Transverse colon (tissue), 4 donors: Measurements from ENCODE around the gene TUFT1. TPM values are rescaled to one million over a fixed set of nuclear protein-coding genes. Genes with fewer than 3 reads are reported as not detected.
"Not testable (repeated sequence)": the region's sequence is repeated elsewhere in the genome, so short reads cannot be mapped to it uniquely, and the experiment has no call there.

Experiments
- DNase-seq: peaks from one replicate; pipeline ENCODE4 v3.0.0-alpha.2; 2019
- H3K27ac ChIP-seq, 4 donors: fragments of 200-600 bp; sonication (generic); 2 replicates each; pipeline ENCODE4 v1.5.1; 2016 to 2018; ENCODE audit warnings: inconsistent platforms in 4 of 4
- H3K27me3 ChIP-seq: fragments of 200-600 bp; sonication (generic); 2 replicates; pipeline ENCODE4 v1.5.1; 2017; ENCODE audit warnings: inconsistent platforms
- H3K36me3 ChIP-seq, 4 donors: fragments of 200-600 bp; sonication (generic); 2 replicates each; pipeline ENCODE4 v1.5.1; 2017 to 2019; ENCODE audit warnings: inconsistent platforms in 4 of 4
- H3K4me1 ChIP-seq, 4 donors: fragments of 200-600 bp; sonication (generic); 2 replicates each; pipeline ENCODE4 v1.5.1; 2017 to 2020; ENCODE audit warnings: inconsistent platforms in 4 of 4
- H3K4me3 ChIP-seq, 4 donors: fragments of 200-600 bp; sonication (generic); 1 replicate in 1 of 4; 2 replicates in 3 of 4; pipeline versions ENCODE4 v1.5.1 to v1.6.1; 2017 to 2019; ENCODE audit warnings: inconsistent platforms in 4 of 4
- H3K9me3 ChIP-seq, 2 donors: fragments of 200-600 bp; sonication (generic); 2 replicates each; pipeline ENCODE4 v1.5.1; 2017 to 2019; ENCODE audit warnings: inconsistent platforms in 2 of 2
- EP300 ChIP-seq: sonication (generic); formaldehyde crosslinking; IDR thresholded peaks from one replicate; pipeline ENCODE4 v1.6.1; 2017; ENCODE audit warnings: antibody characterized with exemption, low read depth
- POLR2A ChIP-seq: fragments of 450-650 bp; IDR thresholded peaks from one replicate; pipeline ENCODE4 v1.6.1; 2016; ENCODE audit warnings: antibody characterized with exemption, mild to moderate bottlenecking, moderate library complexity
- POLR2AphosphoS5 ChIP-seq, 3 donors: sonication (generic); formaldehyde crosslinking; IDR thresholded peaks; one replicate each; pipeline ENCODE4 v1.6.1; 2016; ENCODE audit warnings: antibody characterized with exemption in 3 of 3
- WGBS, 2 donors: methylation state at CpG; one replicate each; pipeline ENCODE4 v1.1.5; 2018; ENCODE audit warnings: low coverage in 1 of 2; 5-methylcytosine and 5-hydroxymethylcytosine counted together
- in situ Hi-C, 4 donors: fragments of 200-750 bp; cut with MboI; loops; one replicate each; pipeline versions ENCODE4 v1.15.0 to v1.15.1; 2017; ENCODE audit warnings: low sequenced_read_pairs in 3 of 4, low pct_ligation_motif_present in 1 of 4, low pct_unique_long_range_greater_than_20kb in 1 of 4
- intact Hi-C: fragments of 100-400 bp; cut with DNase I; formaldehyde crosslinking; loops from one replicate; pipeline ENCODE4 v1.15.1; 2023; ENCODE audit warnings: low total_unique reads
- total RNA-seq, 4 donors: library from RNA; depleted of rRNA; stranded (reverse); fragments of >200 nt; gene quantifications; one replicate each; pipeline ENCODE4 v1.1.0, GENCODE V29; 2016
- TF ChIP-seq, protein P1 (sequence below), 5 experiments: fragments of 200-600 bp in 3 of 5; fragments of 450-650 bp in 2 of 5; sonication (generic) in 3 of 5; IDR thresholded peaks; 1 replicate in 2 of 5; 2 replicates in 3 of 5; pipeline ENCODE4 v1.5.1; 2016 to 2017; ENCODE audit warnings: antibody characterized with exemption in 5 of 5, inconsistent platforms in 3 of 5, mild to moderate bottlenecking in 2 of 5, moderate library complexity in 1 of 5

Gene TUFT1
- total RNA-seq, 4 donors from 2014 or later, result 22.8 to 65.5 (median 30.8) TPM

DNA sequence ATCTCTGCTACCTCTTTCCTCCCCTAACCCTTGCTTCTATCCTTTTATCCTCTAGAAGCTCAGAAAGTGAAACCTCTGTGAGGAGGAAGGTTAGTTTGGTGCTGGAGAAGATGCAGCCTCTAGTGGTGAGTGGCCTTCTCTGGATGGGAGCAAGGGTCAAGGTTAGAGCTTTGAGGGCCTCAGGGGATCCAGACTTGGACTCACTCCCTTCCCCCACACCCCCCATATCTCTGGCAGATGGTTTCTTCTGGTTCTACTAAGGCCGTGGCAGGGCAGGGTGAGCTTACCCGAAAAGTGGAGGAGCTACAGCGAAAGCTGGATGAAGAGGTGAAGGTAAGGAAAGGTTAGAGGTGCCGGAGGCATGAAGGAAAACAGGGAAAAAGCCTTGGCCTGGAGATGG lies 19.8 kb upstream of the TUFT1 start:
- H3K36me3 ChIP-seq, result peaks cover 0 to 21% (median 6%) of the 10 kb centered on the region in 4 donors
- H3K4me3 ChIP-seq, result no peak overlapping the region
- WGBS, 2 donors, result 94 to 95% methylated on average over 4 of the region's 4 CpGs
- in situ Hi-C loops (no loop called here), intact Hi-C loops (no loop called here)
- TF ChIP-seq, protein P1, sequence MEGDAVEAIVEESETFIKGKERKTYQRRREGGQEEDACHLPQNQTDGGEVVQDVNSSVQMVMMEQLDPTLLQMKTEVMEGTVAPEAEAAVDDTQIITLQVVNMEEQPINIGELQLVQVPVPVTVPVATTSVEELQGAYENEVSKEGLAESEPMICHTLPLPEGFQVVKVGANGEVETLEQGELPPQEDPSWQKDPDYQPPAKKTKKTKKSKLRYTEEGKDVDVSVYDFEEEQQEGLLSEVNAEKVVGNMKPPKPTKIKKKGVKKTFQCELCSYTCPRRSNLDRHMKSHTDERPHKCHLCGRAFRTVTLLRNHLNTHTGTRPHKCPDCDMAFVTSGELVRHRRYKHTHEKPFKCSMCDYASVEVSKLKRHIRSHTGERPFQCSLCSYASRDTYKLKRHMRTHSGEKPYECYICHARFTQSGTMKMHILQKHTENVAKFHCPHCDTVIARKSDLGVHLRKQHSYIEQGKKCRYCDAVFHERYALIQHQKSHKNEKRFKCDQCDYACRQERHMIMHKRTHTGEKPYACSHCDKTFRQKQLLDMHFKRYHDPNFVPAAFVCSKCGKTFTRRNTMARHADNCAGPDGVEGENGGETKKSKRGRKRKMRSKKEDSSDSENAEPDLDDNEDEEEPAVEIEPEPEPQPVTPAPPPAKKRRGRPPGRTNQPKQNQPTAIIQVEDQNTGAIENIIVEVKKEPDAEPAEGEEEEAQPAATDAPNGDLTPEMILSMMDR (IDR thresholded peaks at IDR 0.05), result no peak
- TF ChIP-seq POLR2AphosphoS5 (IDR thresholded peaks at IDR 0.05) (no peak), EP300 (no peak), POLR2A (no peak)
- no peaks in the 10 kb centered on the region for H3K27me3 ChIP-seq
- DNase-seq, result no peak
- peaks cover 0 to 11% (median under 1%) of the 10 kb centered on the region in 4 donors for H3K4me1 ChIP-seq
- H3K9me3 ChIP-seq, result no peaks in the 10 kb centered on the region
- H3K27ac ChIP-seq, result no peak overlapping the region

DNA sequence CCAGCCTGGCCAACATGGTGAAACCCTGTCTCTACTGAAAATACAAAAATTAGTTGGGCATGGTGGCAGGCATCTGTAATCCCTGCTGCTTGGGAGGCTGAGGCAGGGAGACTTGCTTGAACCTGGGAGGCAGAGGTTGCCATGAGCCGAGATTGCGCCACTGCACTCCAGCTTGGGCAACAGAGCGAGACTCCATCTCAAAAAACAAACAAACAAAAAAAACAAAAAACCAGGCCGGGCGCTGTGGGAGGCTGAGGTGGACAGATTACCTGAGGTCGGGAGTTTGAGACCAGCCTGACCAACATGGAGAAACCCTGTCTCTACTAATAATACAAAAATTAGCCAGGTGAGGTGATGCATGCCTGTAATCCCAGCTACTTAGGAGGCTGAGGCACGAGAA lies 17.7 kb upstream of the TUFT1 start:
- H3K9me3 ChIP-seq, in situ Hi-C loops, intact Hi-C loops, H3K27ac ChIP-seq, H3K27me3 ChIP-seq, H3K4me1 ChIP-seq, DNase-seq, H3K4me3 ChIP-seq: not testable (repeated sequence)
- 88 to 100% methylated on average over 4 to 7 of the region's 7 CpGs for WGBS, 2 donors
- peaks cover 0 to 21% (median 6%) of the 10 kb centered on the region in 4 donors for H3K36me3 ChIP-seq

DNA sequence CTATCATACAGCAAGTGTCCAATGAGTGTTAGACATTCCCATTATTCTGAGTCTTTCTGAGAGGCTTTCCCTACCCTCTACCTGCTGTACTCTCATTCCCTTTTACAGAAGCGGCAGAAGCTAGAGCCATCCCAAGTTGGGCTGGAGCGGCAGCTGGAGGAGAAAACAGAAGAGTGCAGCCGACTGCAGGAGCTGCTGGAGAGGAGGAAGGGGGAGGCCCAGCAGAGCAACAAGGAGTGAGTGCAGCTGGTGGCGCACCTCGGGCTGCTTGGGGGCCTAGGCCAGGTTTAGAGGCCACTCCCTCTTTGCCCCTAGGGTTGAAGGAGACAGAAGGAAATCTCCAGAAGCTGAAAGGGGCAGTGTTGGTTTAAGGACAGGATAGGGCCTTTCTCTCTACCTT lies 16.8 kb upstream of the TUFT1 start:
- H3K27ac ChIP-seq, result no peak overlapping the region
- no peaks in the 10 kb centered on the region for H3K9me3 ChIP-seq
- in situ Hi-C loops (no loop called here), intact Hi-C loops (no loop called here)
- DNase-seq, result no peak
- H3K4me3 ChIP-seq, result no peak overlapping the region
- peaks cover 0 to 21% (median 7%) of the 10 kb centered on the region in 4 donors for H3K36me3 ChIP-seq
- TF ChIP-seq, protein P1 (IDR thresholded peaks at IDR 0.05), result no peak
- TF ChIP-seq EP300, result no peak
- TF ChIP-seq POLR2A, result no peak
- TF ChIP-seq POLR2AphosphoS5 (IDR thresholded peaks at IDR 0.05), result no peak
- H3K27me3 ChIP-seq, result no peaks in the 10 kb centered on the region
- H3K4me1 ChIP-seq, result no peaks in the 10 kb centered on the region
- 90% methylated on average over 5 of the region's 5 CpGs; no CpG with 5 or more reads in 1 of the 2 donors for WGBS, 2 donors

DNA sequence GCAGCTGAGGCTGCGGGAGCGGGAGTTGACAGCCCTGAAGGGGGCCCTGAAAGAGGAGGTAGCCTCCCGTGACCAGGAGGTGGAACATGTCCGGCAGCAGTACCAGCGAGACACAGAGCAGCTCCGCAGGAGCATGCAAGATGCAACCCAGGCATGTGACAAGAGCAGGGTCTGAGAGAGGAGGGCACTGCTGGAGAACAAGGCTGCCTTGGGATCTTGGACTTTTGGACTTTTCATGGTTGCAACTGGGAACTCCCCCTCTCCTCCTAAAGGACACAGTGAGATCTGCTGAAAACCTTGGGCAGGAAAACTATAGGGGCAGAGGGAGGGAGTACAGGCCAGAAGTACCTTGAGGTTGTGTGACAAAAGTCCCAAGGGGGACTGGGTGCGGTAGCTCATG lies 15.4 kb upstream of the TUFT1 start:
- Histone ChIP-seq H3K27ac (no peak overlapping the region), H3K4me3 (no peak overlapping the region), H3K27me3 (no peaks in the 10 kb centered on the region), H3K9me3 (no peaks in the 10 kb centered on the region), H3K36me3 (peaks cover 0 to 24% (median 9%) of the 10 kb centered on the region in 4 donors), H3K4me1 (no peaks in the 10 kb centered on the region)
- TF ChIP-seq EP300, result no peak
- no peak for TF ChIP-seq POLR2A
- no peak for TF ChIP-seq POLR2AphosphoS5 (IDR thresholded peaks at IDR 0.05)
- TF ChIP-seq, protein P1 (IDR thresholded peaks at IDR 0.05), result no peak
- intact Hi-C loops (no loop called here), in situ Hi-C loops (no loop called here)
- DNase-seq, result no peak
- 90% methylated on average over 4 to 7 of the region's 7 CpGs for WGBS, 2 donors
